ENCODE results near the gene EXD3. TPM values are rescaled to one million over a fixed set of nuclear protein-coding genes. Genes with fewer than 3 reads are reported as not detected.

EXD3 gene
- total and polyA plus RNA-seq, 4 donors = 8.6 to 30.5 (median 19.5) TPM

DNA sequence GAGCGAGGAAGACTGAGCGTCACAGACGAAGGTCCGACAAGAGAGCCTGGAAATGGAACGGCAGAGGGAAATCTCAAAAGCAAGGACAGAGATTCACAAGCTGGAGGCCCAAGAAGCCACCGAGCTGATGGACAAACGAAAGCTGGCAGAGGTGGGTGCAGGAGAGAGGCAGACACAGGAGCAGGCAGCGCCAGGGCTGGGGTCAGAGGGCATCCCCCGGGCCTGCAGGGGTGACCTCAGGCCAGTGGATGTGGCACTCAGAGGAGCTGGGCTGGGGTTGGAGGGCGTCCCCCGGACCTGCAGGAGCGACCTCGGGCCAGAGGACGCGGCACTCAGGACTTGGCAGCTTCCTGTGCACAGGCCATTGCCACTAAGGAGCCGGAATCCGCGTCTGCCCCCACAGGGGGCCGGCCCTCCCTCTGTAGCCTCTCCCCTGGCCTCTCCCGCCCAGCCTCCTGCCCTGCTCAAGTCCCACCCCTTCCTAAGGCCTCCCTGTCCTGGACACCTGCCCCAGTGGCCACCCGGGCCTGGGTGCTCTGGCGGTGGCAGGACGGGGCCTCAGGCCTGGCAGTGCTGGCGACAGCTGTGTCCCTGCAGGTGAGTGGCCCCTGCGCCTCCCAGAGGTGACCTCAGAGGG is 40.4 kb downstream of the EXD3 start:
- Histone ChIP-seq H3K4me1 (ENCODE audit: control insufficient read depth in 5 of 5, insufficient read depth in 5 of 5, low read length in 5 of 5) (peaks cover 0 to 7% (median 5%) of the 10 kb centered on the region in 5 donors), H3K9me3 (ENCODE audit: control insufficient read depth in 4 of 4, insufficient read depth in 3 of 4, low read length in 3 of 4) (no peaks in the 10 kb centered on the region), H3K27me3 (ENCODE audit: control insufficient read depth in 3 of 3, insufficient read depth in 3 of 3, low read length in 2 of 3) (no peaks in the 10 kb centered on the region), H3K36me3 (ENCODE audit: control insufficient read depth in 4 of 4, insufficient read depth in 4 of 4, low read length in 4 of 4) (peaks cover 0 to 11% (median 0%) of the 10 kb centered on the region in 4 donors), H3K27ac (ENCODE audit: low read depth in 1 of 2, low read length in 1 of 2) (peak overlapping the region in 1 of 2 donors; percentile 68), H3K9ac (ENCODE audit: insufficient read depth in 1 of 2, low read length in 2 of 2) (no peak overlapping the region), H3K4me3 (no peak overlapping the region)
- DNase-seq (no peak), ATAC-seq (ENCODE audit: insufficient read depth, low FRiP score) (no peak)
- WGBS, 2 donors = 62 to 90% methylated on average over 25 of the region's 25 CpGs
- no peak for TF ChIP-seq CTCF (IDR thresholded peaks at IDR 0.05; ENCODE audit: control extremely low read depth, extremely low read depth)

DNA sequence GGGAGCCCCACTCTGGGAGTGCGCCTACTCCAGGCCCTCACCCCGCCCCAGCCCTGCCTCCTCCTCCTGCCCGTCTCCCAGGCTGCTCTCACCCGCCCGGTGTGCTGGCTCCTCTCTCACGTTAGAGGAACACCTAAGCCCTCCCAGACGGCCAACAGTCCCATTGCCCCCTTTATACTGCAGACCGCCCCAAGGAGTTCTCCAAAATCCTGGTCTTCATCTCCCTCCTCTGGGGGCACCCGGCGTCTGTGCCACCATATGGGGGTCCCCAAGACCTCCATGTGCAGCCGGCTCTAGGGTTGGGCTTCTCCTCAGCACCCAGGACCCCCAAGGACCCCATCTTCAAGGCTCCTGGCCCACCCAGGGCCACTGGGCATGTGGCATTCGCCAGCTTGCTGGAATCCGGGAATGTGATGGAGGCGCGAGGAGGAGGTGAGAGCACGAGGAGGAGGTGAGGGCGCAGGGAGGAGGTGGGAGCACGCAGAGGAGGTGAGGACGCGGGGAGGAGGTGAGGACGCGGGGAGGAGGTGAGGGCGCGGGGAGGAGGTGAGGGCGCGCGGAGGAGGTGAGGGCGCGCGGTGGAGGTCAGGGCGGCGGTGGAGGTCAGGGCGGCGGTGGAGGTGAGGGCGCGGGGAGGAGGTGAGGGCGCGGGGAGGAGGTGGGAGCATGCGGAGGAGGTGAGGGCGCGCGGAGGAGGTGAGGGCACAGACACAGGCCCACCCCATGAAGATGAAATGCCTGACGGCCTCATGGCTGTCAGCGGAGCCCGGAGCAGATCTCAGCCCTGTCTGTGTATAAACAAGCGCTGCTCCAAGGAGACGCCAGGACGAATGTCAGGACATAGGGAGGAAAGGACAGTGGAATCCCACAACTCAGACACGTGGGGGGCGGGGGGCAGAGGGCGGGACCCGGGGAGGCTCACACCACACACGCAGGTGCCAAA is 41.2 kb downstream of the EXD3 start:
- no peaks in the 10 kb centered on the region for H3K27me3 ChIP-seq (ENCODE audit: control insufficient read depth in 3 of 3, insufficient read depth in 3 of 3, low read length in 2 of 3)
- WGBS, 2 donors = 90 to 94% methylated on average over 53 of the region's 53 CpGs
- H3K4me1 ChIP-seq (ENCODE audit: control insufficient read depth in 5 of 5, insufficient read depth in 5 of 5, low read length in 5 of 5) = peaks cover 0 to 7% (median 0%) of the 10 kb centered on the region in 5 donors
- DNase-seq = no peak
- H3K4me3 ChIP-seq = no peak overlapping the region
- no peaks in the 10 kb centered on the region for H3K9me3 ChIP-seq (ENCODE audit: control insufficient read depth in 4 of 4, insufficient read depth in 3 of 4, low read length in 3 of 4)
- no peak for ATAC-seq (ENCODE audit: insufficient read depth, low FRiP score)
- H3K9ac ChIP-seq (ENCODE audit: insufficient read depth in 1 of 2, low read length in 2 of 2) = no peak overlapping the region
- no peak for TF ChIP-seq CTCF (IDR thresholded peaks at IDR 0.05; ENCODE audit: control extremely low read depth, extremely low read depth)
- peak overlapping the region in 1 of 2 donors; percentile 54 for H3K27ac ChIP-seq (ENCODE audit: low read depth in 1 of 2, low read length in 1 of 2)
- H3K36me3 ChIP-seq (ENCODE audit: control insufficient read depth in 4 of 4, insufficient read depth in 4 of 4, low read length in 4 of 4) = peaks cover 0 to 11% (median 0%) of the 10 kb centered on the region in 4 donors

DNA sequence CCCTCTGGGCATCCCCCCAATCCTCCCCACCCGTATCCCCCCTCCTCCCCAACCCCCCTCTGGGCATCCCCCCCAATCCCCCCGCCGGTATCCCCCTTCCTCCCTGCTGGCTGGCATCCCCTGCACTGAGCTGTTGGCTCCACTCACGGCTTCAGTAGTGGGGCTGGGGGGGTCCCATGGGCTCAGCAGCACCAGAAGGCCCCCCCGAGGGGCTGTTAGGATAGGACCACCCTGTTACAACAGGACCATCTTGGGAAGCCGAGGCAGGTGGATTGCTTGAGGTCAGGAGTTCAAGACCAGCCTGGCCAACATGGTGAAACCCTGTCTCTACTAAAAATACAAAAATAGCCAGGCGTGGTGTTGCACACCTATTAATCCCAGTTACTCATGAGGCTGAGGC is 42.4 kb downstream of the EXD3 start:
- peaks cover 0 to 6% (median 0%) of the 10 kb centered on the region in 5 donors for H3K4me1 ChIP-seq (ENCODE audit: control insufficient read depth in 5 of 5, insufficient read depth in 5 of 5, low read length in 5 of 5)
- TF ChIP-seq CTCF (IDR thresholded peaks at IDR 0.05; ENCODE audit: control extremely low read depth, extremely low read depth) = no peak
- H3K27me3 ChIP-seq (ENCODE audit: control insufficient read depth in 3 of 3, insufficient read depth in 3 of 3, low read length in 2 of 3) = no peaks in the 10 kb centered on the region
- 93 to 100% methylated on average over 6 of the region's 7 CpGs for WGBS, 2 donors
- H3K9me3 ChIP-seq (ENCODE audit: control insufficient read depth in 4 of 4, insufficient read depth in 3 of 4, low read length in 3 of 4) = no peaks in the 10 kb centered on the region
- DNase-seq (no peak), ATAC-seq (ENCODE audit: insufficient read depth, low FRiP score) (no peak)
- no peak overlapping the region for H3K27ac ChIP-seq (ENCODE audit: low read depth in 1 of 2, low read length in 1 of 2)
- H3K4me3 ChIP-seq = no peak overlapping the region
- peaks cover 0 to 11% (median 0%) of the 10 kb centered on the region in 4 donors for H3K36me3 ChIP-seq (ENCODE audit: control insufficient read depth in 4 of 4, insufficient read depth in 4 of 4, low read length in 4 of 4)
- no peak overlapping the region for H3K9ac ChIP-seq (ENCODE audit: insufficient read depth in 1 of 2, low read length in 2 of 2)

All from lung (tissue), 12 donors.